Stomach (tissue), 4 donors: Measurements from ENCODE around the gene TAT.

Experiments
- POLR2A ChIP-seq, 4 donors: fragments of 450-650 bp; IDR thresholded peaks; one replicate each; pipeline ENCODE4 v1.6.1; 2016; ENCODE audit warnings: antibody characterized with exemption in 4 of 4, control low read depth in 2 of 4, mild to moderate bottlenecking in 1 of 4, moderate library complexity in 1 of 4
- POLR2AphosphoS5 ChIP-seq, 3 donors: sonication (generic); formaldehyde crosslinking; IDR thresholded peaks; one replicate each; pipeline ENCODE4 v1.6.1; 2016; ENCODE audit warnings: antibody characterized with exemption in 3 of 3
- TF ChIP-seq, protein P1 (sequence below), 7 experiments: fragments of 450-650 bp in 4 of 7; fragments of 200-600 bp in 3 of 7; sonication (generic) in 3 of 7; IDR thresholded peaks; one replicate each; pipeline ENCODE4 v1.5.1; 2016 to 2019; ENCODE audit warnings: antibody characterized with exemption in 7 of 7, control low read depth in 2 of 7, mild to moderate bottlenecking in 1 of 7

DNA sequence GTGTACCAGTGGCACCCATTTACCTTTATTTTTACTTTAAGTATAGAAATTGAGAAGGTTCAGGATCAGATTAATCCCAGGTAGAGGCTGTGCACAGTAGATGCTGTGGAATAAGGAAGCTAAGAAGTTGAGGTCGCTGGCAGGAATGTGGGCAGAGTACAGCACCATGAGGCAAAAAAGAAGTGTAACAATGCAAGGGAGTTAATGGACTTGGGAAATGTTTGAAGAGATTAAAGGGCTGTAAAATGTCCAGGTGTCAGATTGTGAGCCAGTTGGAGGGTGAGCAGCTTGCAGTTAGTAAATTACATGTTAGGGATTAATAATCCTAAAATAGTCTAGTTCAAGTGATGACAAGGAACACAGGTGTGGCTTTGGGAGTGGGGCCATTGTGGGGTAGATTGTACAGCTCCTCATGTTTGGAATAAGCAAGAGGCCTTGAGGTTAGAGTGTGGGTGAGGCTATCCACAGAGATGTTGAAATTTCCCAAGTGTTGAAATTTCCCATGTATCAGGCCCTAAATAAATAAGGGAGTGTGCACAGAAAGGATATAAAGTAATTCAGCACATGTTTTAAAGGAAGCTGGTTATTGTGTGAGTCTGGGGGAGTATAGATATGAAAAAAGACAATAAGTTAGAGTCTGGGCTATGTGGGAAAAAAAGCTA, 21.5 kb downstream of the TAT start:
- TF ChIP-seq, protein P1, sequence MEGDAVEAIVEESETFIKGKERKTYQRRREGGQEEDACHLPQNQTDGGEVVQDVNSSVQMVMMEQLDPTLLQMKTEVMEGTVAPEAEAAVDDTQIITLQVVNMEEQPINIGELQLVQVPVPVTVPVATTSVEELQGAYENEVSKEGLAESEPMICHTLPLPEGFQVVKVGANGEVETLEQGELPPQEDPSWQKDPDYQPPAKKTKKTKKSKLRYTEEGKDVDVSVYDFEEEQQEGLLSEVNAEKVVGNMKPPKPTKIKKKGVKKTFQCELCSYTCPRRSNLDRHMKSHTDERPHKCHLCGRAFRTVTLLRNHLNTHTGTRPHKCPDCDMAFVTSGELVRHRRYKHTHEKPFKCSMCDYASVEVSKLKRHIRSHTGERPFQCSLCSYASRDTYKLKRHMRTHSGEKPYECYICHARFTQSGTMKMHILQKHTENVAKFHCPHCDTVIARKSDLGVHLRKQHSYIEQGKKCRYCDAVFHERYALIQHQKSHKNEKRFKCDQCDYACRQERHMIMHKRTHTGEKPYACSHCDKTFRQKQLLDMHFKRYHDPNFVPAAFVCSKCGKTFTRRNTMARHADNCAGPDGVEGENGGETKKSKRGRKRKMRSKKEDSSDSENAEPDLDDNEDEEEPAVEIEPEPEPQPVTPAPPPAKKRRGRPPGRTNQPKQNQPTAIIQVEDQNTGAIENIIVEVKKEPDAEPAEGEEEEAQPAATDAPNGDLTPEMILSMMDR (IDR thresholded peaks at IDR 0.05), result no peak
- no peak for TF ChIP-seq POLR2A (IDR thresholded peaks at IDR 0.05)
- TF ChIP-seq POLR2AphosphoS5 (IDR thresholded peaks at IDR 0.05), result no peak
